HepG2 (cell line): Measurements from ENCODE around the gene C14orf93. TPM values are rescaled to one million over a fixed set of nuclear protein-coding genes. Genes with fewer than 3 reads are reported as not detected.

Experiments used
- ARID4A ChIP-seq: sonication (generic); formaldehyde crosslinking; IDR thresholded peaks from 2 replicates; pipeline ENCODE4 v1.5.0; 2020; ENCODE audit warnings: mild to moderate bottlenecking, missing genetic modification reagents, borderline replicate concordance
- MXD4 ChIP-seq: IDR thresholded peaks from 2 replicates; pipeline ENCODE4 v1.6.1; 2016; ENCODE audit warnings: mild to moderate bottlenecking, missing biosample characterization, missing genetic modification reagents
- NONO ChIP-seq, 2 experiments: fragments of 450-650 bp in 1 of 2; sonication (generic) in 1 of 2; formaldehyde crosslinking in 1 of 2; IDR thresholded peaks in 1 of 2; conservative IDR thresholded peaks in 1 of 2; 2 replicates each; pipeline versions ENCODE4 v1.6.1 to v1.8.0; 2017 to 2022; ENCODE audit warnings: mild to moderate bottlenecking in 1 of 2, missing genetic modification reagents in 1 of 2, moderate library complexity in 1 of 2
- PATZ1 ChIP-seq: sonication (generic); formaldehyde crosslinking; IDR thresholded peaks from 2 replicates; pipeline ENCODE4 v1.4.0; 2020; ENCODE audit warnings: missing genetic modification reagents
- RAD21 ChIP-seq: fragments of 450-650 bp; formaldehyde crosslinking; IDR thresholded peaks from 2 replicates; pipeline ENCODE4 v1.5.0; 2020; ENCODE audit warnings: mild to moderate bottlenecking
- THAP9 ChIP-seq: sonication (generic); formaldehyde crosslinking; IDR thresholded peaks from 2 replicates; pipeline ENCODE4; 2020; ENCODE audit warnings: missing genetic modification reagents, mild to moderate bottlenecking, borderline replicate concordance
- YY1 ChIP-seq: IDR thresholded peaks from 2 replicates; pipeline ENCODE4 v1.6.1; 2011; ENCODE audit warnings: low read length, low read depth, moderate library complexity, mild to moderate bottlenecking; ENCODE audit not compliant: insufficient read depth, insufficient replicate concordance
- ZFP91 ChIP-seq: sonication (generic); formaldehyde crosslinking; IDR thresholded peaks from 2 replicates; pipeline ENCODE4 v1.9.0; 2022; ENCODE audit warnings: missing genetic modification reagents, mild to moderate bottlenecking, borderline replicate concordance
- ZNF552 ChIP-seq: sonication (generic); formaldehyde crosslinking; IDR thresholded peaks from 2 replicates; pipeline ENCODE4 v1.9.0; 2022; ENCODE audit warnings: missing genetic modification reagents, mild to moderate bottlenecking, borderline replicate concordance
- ZNF710 ChIP-seq: sonication (generic); formaldehyde crosslinking; IDR thresholded peaks from 2 replicates; pipeline ENCODE4 v1.5.0; 2020; ENCODE audit warnings: mild to moderate bottlenecking, missing genetic modification reagents, borderline replicate concordance
- ZNF740 ChIP-seq: sonication (generic); formaldehyde crosslinking; IDR thresholded peaks from 2 replicates; pipeline ENCODE4 v1.4.0; 2020; ENCODE audit warnings: missing genetic modification reagents
- polyA plus RNA-seq, 8 experiments: library from polyadenylated mRNA; depleted of rRNA in 3 of 8; stranded (reverse) in 7 of 8; unstranded in 1 of 8; fragments of >200 nt; fragmentation: Illumina TruSeq in 4 of 8; extraction: Trizol in 4 of 8; gene quantifications; 2 replicates each; pipeline versions ENCODE4 v1.2.1 to v1.2.3, GENCODE V29; 2011 to 2016; ENCODE audit warnings: low read depth in 4 of 8, missing spikeins in 1 of 8, mixed read lengths in 1 of 8; ENCODE audit not compliant: insufficient read depth in 1 of 8
- total RNA-seq, 5 experiments: library from RNA; depleted of rRNA; stranded (reverse); fragments of >200 nt; fragmentation: Illumina TruSeq; extraction: Trizol; gene quantifications; 2 replicates each; pipeline ENCODE4 v1.2.3, GENCODE V29; 2016; ENCODE audit warnings: low read depth in 1 of 5

The C14orf93 gene
- total and polyA plus RNA-seq, 2 of the 13 experiments (the other 11 are each of a cell fraction or from before 2014, with no cell fraction given) = 11.4 to 22.5 TPM

- TF ChIP-seq ARID4A (peak; percentile 61), YY1 (peak; percentile 26), ZFP91 (peak; percentile 30; the same call in 1 of the 2 replicates), MXD4 (CRISPR knock-in tag) (peak; percentile 29; the same call in 1 of the 2 replicates), PATZ1 (CRISPR knock-in tag) (peak; percentile 58), NONO (IDR thresholded peaks at IDR 0.05) (no peak), NONO (CRISPR knock-in tag; conservative IDR thresholded peaks at IDR 0.05) (no peak), ZNF710 (CRISPR knock-in tag) (0 out of 2 replicates have a peak, but pooled peaks have one; percentile 38), ZNF552 (no peak), ZNF740 (CRISPR knock-in tag) (peak; percentile 69), RAD21 (CRISPR knock-in tag) (peak; percentile 77), THAP9 (no peak)
Measured at GRCh38 chr14:23054000-23054811, 44.3 kb upstream of the C14orf93 start (continued).
